HepG2 (cell line): Measurements from ENCODE around the gene ZNF428. TPM values are rescaled to one million over a fixed set of nuclear protein-coding genes. Genes with fewer than 3 reads are reported as not detected.

ENCODE experiments used
- ARNT2 ChIP-seq: sonication (generic); formaldehyde crosslinking; IDR thresholded peaks from 2 replicates; pipeline ENCODE4 v1.8.0; 2022; ENCODE audit warnings: mild to moderate bottlenecking, low read depth, missing genetic modification reagents, moderate library complexity
- ATAD3A ChIP-seq: sonication (generic); formaldehyde crosslinking; IDR thresholded peaks from 2 replicates; pipeline ENCODE4 v1.4.0; 2020; ENCODE audit warnings: missing genetic modification reagents
- HDAC2 ChIP-seq: sonication (generic); formaldehyde crosslinking; IDR thresholded peaks from 2 replicates; pipeline ENCODE4 v1.4.0; 2020; ENCODE audit warnings: missing genetic modification reagents
- KDM5A ChIP-seq: fragments of 200-600 bp; sonication (generic); IDR thresholded peaks from 2 replicates; pipeline ENCODE4 v1.7.0; 2018; ENCODE audit warnings: antibody characterized with exemption, mild to moderate bottlenecking, low read length, borderline replicate concordance
- MAZ ChIP-seq, 2 experiments: sonication (generic) in 1 of 2; formaldehyde crosslinking in 1 of 2; IDR thresholded peaks; 2 replicates each; pipeline versions ENCODE4 v1.5.0 to v1.6.1; 2012 to 2020; ENCODE audit warnings: low read depth in 2 of 2, mild to moderate bottlenecking in 2 of 2, borderline replicate concordance in 1 of 2, improper control_type of control experiment in 1 of 2, low read length in 1 of 2, missing genetic modification reagents in 1 of 2, moderate library complexity in 1 of 2
- MED8 ChIP-seq: sonication (generic); formaldehyde crosslinking; IDR thresholded peaks from 2 replicates; pipeline ENCODE4 v1.8.1; 2023; ENCODE audit warnings: mild to moderate bottlenecking, missing genetic modification reagents; ENCODE audit not compliant: insufficient replicate concordance
- NCOR1 ChIP-seq: fragments of 200-600 bp; sonication (generic); IDR thresholded peaks from 2 replicates; pipeline ENCODE4 v1.7.0; 2017; ENCODE audit warnings: antibody characterized with exemption, low read length, borderline replicate concordance
- REL ChIP-seq: sonication (generic); formaldehyde crosslinking; conservative IDR thresholded peaks from 2 replicates; pipeline ENCODE4 v1.8.0; 2022; ENCODE audit warnings: mild to moderate bottlenecking, missing genetic modification reagents, moderate library complexity
- SP2 ChIP-seq: sonication (generic); formaldehyde crosslinking; IDR thresholded peaks from 2 replicates; pipeline ENCODE4 v1.5.1; 2020; ENCODE audit warnings: mild to moderate bottlenecking, missing genetic modification reagents
- SP5 ChIP-seq: IDR thresholded peaks from 2 replicates; pipeline ENCODE4 v1.6.1; 2016; ENCODE audit warnings: low read depth, borderline replicate concordance
- SUZ12 ChIP-seq: fragments of 150-350 bp; IDR thresholded peaks from 2 replicates; pipeline ENCODE4 v1.6.1; 2014; ENCODE audit warnings: low read depth, low read length
- TIGD3 ChIP-seq: sonication (generic); formaldehyde crosslinking; IDR thresholded peaks from 2 replicates; pipeline ENCODE4 v1.5.1; 2020; ENCODE audit warnings: mild to moderate bottlenecking, missing genetic modification reagents, borderline replicate concordance
- UBTF ChIP-seq: sonication (generic); formaldehyde crosslinking; IDR thresholded peaks from 2 replicates; pipeline ENCODE4 v1.4.0; 2020; ENCODE audit warnings: mild to moderate bottlenecking, missing genetic modification reagents
- ZC3H13 ChIP-seq: sonication (generic); formaldehyde crosslinking; IDR thresholded peaks from 2 replicates; pipeline ENCODE4 v1.8.1; 2023; ENCODE audit warnings: mild to moderate bottlenecking, missing genetic modification reagents, moderate library complexity
- ZEB1 ChIP-seq: IDR thresholded peaks from 2 replicates; pipeline ENCODE4 v1.6.1; 2012; ENCODE audit warnings: mild to moderate bottlenecking, low read depth, inconsistent platforms; ENCODE audit not compliant: insufficient replicate concordance
- ZFY ChIP-seq: sonication (generic); formaldehyde crosslinking; IDR thresholded peaks from 2 replicates; pipeline ENCODE4 v1.4.0; 2020; ENCODE audit warnings: missing genetic modification reagents
- ZNF557 ChIP-seq: sonication (generic); formaldehyde crosslinking; IDR thresholded peaks from 2 replicates; pipeline ENCODE4 v1.4.0; 2020; ENCODE audit warnings: missing genetic modification reagents
- ZNF564 ChIP-seq: sonication (generic); formaldehyde crosslinking; IDR thresholded peaks from 2 replicates; pipeline ENCODE4 v1.8.1; 2023; ENCODE audit warnings: mild to moderate bottlenecking, missing genetic modification reagents
- ZNF577 ChIP-seq: sonication (generic); formaldehyde crosslinking; IDR thresholded peaks from 2 replicates; pipeline ENCODE4 v1.4.0; 2020; ENCODE audit warnings: mild to moderate bottlenecking, low read depth, missing genetic modification reagents, borderline replicate concordance
- ZNF720 ChIP-seq: sonication (generic); formaldehyde crosslinking; IDR thresholded peaks from 2 replicates; pipeline ENCODE4 v1.4.0; 2020; ENCODE audit warnings: missing genetic modification reagents
- ZNF878 ChIP-seq: sonication (generic); formaldehyde crosslinking; IDR thresholded peaks from 2 replicates; pipeline ENCODE4 v1.8.1; 2023; ENCODE audit warnings: mild to moderate bottlenecking, missing genetic modification reagents, moderate library complexity
- polyA plus RNA-seq, 8 experiments: library from polyadenylated mRNA; depleted of rRNA in 3 of 8; stranded (reverse) in 7 of 8; unstranded in 1 of 8; fragments of >200 nt; fragmentation: Illumina TruSeq in 4 of 8; extraction: Trizol in 4 of 8; gene quantifications; 2 replicates each; pipeline versions ENCODE4 v1.2.1 to v1.2.3, GENCODE V29; 2011 to 2016; ENCODE audit warnings: low read depth in 4 of 8, missing spikeins in 1 of 8, mixed read lengths in 1 of 8; ENCODE audit not compliant: insufficient read depth in 1 of 8
- total RNA-seq, 5 experiments: library from RNA; depleted of rRNA; stranded (reverse); fragments of >200 nt; fragmentation: Illumina TruSeq; extraction: Trizol; gene quantifications; 2 replicates each; pipeline ENCODE4 v1.2.3, GENCODE V29; 2016; ENCODE audit warnings: low read depth in 1 of 5
- TF ChIP-seq, protein P1 (sequence below): sonication (generic); formaldehyde crosslinking; IDR thresholded peaks from 2 replicates; pipeline ENCODE4 v1.5.0; 2020; ENCODE audit warnings: mild to moderate bottlenecking, missing genetic modification reagents

Gene ZNF428
- total and polyA plus RNA-seq, 2 of the 13 experiments (the other 11 are each of a cell fraction or from before 2014, with no cell fraction given) = 10.4 to 26.9 TPM

DNA sequence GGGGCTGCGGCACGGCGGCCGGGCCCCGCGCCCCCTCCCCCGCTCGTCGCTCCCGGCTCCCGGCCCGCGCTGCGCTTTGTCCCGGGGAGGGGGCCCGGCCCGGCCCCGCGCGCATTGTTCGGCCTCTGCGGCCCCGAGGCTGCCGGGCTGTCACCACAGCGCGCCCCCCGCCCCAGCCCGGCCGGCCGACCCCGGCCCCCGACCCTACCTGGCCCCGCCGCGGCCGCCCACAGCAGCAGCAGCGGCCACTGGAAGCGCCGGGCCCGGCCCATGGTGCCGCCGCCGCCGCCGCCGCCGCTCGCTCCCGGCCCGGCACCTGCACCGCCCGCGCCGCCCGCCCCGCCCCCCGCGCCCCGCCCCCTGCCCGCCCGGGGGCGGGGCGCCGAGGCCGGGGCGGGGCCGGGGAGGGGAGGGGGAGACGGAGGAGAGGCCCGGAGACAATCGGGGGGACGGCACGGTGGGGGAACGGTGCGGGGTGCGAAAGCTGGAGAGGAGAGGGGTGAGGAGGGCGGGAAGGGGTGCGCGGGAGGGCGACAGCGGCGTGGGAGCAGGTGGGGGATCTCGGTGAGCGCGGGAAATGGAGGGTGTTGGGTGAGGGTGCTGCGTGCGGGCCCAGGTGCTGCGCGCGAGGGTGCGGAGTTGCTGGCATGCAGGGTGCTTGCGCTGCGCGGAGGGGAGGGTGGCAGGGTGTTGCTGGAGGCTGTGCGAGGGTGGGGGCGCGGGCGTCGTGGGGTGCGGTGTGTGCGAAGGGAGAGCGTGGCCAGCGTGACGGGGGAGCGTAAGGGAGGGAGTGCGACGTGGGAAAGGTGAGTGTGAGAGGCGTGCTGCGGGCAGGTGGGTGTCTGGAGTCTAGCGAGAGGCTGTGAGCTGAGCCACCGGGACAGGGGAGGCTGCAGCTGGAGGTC is 20.3 kb upstream of the ZNF428 start, which contains the start of gene CADM4 (continued):
- TF ChIP-seq ZFY (CRISPR knock-in tag) (peak; percentile 37; the same call in 1 of the 2 replicates), MED8 (CRISPR knock-in tag) (no peak), ZNF577 (CRISPR knock-in tag) (no peak), ZC3H13 (CRISPR knock-in tag) (no peak; the same call in 1 of the 2 replicates), SUZ12 (no peak), KDM5A (no peak), ZNF564 (CRISPR knock-in tag) (no peak), ATAD3A (CRISPR knock-in tag) (no peak), SP5 (CRISPR knock-in tag) (0 out of 2 replicates have a peak, but pooled peaks have one; percentile 27), SP2 (CRISPR knock-in tag) (no peak), REL (CRISPR knock-in tag) (no peak), UBTF (0 out of 2 replicates have a peak, but pooled peaks have one; percentile 36), TIGD3 (CRISPR knock-in tag) (no peak), MAZ (IDR thresholded peaks at IDR 0.05; ENCODE audit: borderline replicate concordance, low read depth, low read length) (no peak), MAZ (CRISPR knock-in tag; IDR thresholded peaks at IDR 0.05; ENCODE audit: low read depth) (peak; percentile 36; the same call in 1 of the 2 replicates), ZNF720 (CRISPR knock-in tag) (no peak), ZNF557 (no peak), ZEB1 (no peak), ZNF878 (CRISPR knock-in tag) (no peak), ARNT2 (peak; percentile 72), HDAC2 (CRISPR knock-in tag) (0 out of 2 replicates have a peak, but pooled peaks have one; percentile 15), NCOR1 (no peak)
- TF ChIP-seq, protein P1, sequence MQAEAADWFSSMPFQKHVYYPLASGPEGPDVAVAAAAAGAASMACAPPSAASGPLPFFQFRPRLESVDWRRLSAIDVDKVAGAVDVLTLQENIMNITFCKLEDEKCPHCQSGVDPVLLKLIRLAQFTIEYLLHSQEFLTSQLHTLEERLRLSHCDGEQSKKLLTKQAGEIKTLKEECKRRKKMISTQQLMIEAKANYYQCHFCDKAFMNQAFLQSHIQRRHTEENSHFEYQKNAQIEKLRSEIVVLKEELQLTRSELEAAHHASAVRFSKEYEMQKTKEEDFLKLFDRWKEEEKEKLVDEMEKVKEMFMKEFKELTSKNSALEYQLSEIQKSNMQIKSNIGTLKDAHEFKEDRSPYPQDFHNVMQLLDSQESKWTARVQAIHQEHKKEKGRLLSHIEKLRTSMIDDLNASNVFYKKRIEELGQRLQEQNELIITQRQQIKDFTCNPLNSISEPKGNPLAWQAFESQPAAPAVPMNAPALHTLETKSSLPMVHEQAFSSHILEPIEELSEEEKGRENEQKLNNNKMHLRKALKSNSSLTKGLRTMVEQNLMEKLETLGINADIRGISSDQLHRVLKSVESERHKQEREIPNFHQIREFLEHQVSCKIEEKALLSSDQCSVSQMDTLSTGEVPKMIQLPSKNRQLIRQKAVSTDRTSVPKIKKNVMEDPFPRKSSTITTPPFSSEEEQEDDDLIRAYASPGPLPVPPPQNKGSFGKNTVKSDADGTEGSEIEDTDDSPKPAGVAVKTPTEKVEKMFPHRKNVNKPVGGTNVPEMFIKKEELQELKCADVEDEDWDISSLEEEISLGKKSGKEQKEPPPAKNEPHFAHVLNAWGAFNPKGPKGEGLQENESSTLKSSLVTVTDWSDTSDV (CRISPR knock-in tag) = 0 out of 2 replicates have a peak, but pooled peaks have one; percentile 65
